SK-N-SH (cell line): ENCODE data around the gene RYR3. TPM values are rescaled to one million over a fixed set of nuclear protein-coding genes. Genes with fewer than 3 reads are reported as not detected.

ENCODE experiments used
- CTCF ChIA-PET: fragments of 300-600, 350-600 bp; formaldehyde crosslinking; extraction: SDS; loops from one replicate; lab custom pipeline; 2021; lab: Yijun Ruan, JAX
- POLR2A ChIA-PET: fragments of 350-600 bp; sonication (Branson Sonifier 250); formaldehyde crosslinking; extraction: SDS; loops from one replicate; lab custom pipeline; 2020; ENCODE audit warnings: antibody characterized with exemption, inconsistent platforms; lab: Yijun Ruan, JAX
- DNase-seq: peaks from one replicate; pipeline ENCODE4 v3.0.0; 2012
- H2AFZ ChIP-seq: fragments of 200-600 bp; sonication (generic); 2 replicates; pipeline ENCODE4 v1.8.1; 2016; ENCODE audit warnings: antibody characterized with exemption, mild to moderate bottlenecking, low read depth
- H3F3A ChIP-seq: fragments of 200-600 bp; sonication (generic); replicated peaks from 2 replicates; pipeline ENCODE3; 2016; ENCODE audit warnings: antibody characterized with exemption, mild to moderate bottlenecking; ENCODE audit not compliant: insufficient read depth
- H3K27ac ChIP-seq, 2 experiments: fragments of 200-500 bp in 1 of 2; fragments of 200-600 bp in 1 of 2; sonication (Bioruptor generic) in 1 of 2; sonication (generic), shearing (Covaris generic) in 1 of 2; 2 replicates each; pipeline versions ENCODE4 v1.5.1 to v1.6.1; 2014 to 2016; ENCODE audit warnings: low read depth in 2 of 2, inconsistent platforms in 1 of 2, low read length in 1 of 2, mild to moderate bottlenecking in 1 of 2, mixed read lengths in 1 of 2
- H3K27me3 ChIP-seq: fragments of 200-600 bp; sonication (generic), shearing (Covaris generic); 2 replicates; pipeline ENCODE4 v1.6.1; 2016; ENCODE audit warnings: mixed run types; ENCODE audit not compliant: insufficient read depth
- H3K36me3 ChIP-seq, 2 experiments: fragments of 200-500 bp in 1 of 2; fragments of 200-600 bp in 1 of 2; sonication (Bioruptor generic) in 1 of 2; sonication (generic) in 1 of 2; replicated peaks in 1 of 2; 2 replicates each; pipeline versions ENCODE3 to v1.5.1; 2014 to 2016; ENCODE audit warnings: low read length in 1 of 2, mild to moderate bottlenecking in 1 of 2; ENCODE audit not compliant: insufficient read depth in 2 of 2, control insufficient read depth in 1 of 2
- H3K4me1 ChIP-seq, 2 experiments: fragments of 200-500 bp in 1 of 2; fragments of 200-600 bp in 1 of 2; sonication (Bioruptor generic) in 1 of 2; sonication (generic), shearing (Covaris generic) in 1 of 2; 2 replicates each; pipeline versions ENCODE4 v1.5.1 to v1.6.1; 2014 to 2016; ENCODE audit warnings: low read depth in 1 of 2, low read length in 1 of 2, mixed run types in 1 of 2; ENCODE audit not compliant: insufficient read depth in 2 of 2, control insufficient read depth in 1 of 2
- H3K4me2 ChIP-seq: fragments of 200-600 bp; sonication (generic), shearing (Covaris generic); 2 replicates; pipeline ENCODE4 v1.6.1; 2017; ENCODE audit warnings: mixed run types
- H3K4me3 ChIP-seq, 2 experiments: fragments of 200-500 bp in 1 of 2; fragments of 200-600 bp in 1 of 2; sonication (Bioruptor generic) in 1 of 2; sonication (generic), shearing (Covaris generic) in 1 of 2; 2 replicates each; pipeline versions ENCODE4 v1.5.1 to v1.8.1; 2014 to 2016; ENCODE audit warnings: low read depth in 2 of 2, inconsistent platforms in 1 of 2, low read length in 1 of 2, mild to moderate bottlenecking in 1 of 2, mixed read lengths in 1 of 2, moderate library complexity in 1 of 2
- H3K79me2 ChIP-seq: fragments of 200-600 bp; sonication (generic); 2 replicates; pipeline ENCODE4 v1.8.1; 2017; ENCODE audit warnings: mild to moderate bottlenecking; ENCODE audit not compliant: insufficient read depth
- H3K9ac ChIP-seq: fragments of 200-600 bp; sonication (generic); 2 replicates; pipeline ENCODE4 v1.6.1; 2017; ENCODE audit warnings: mixed run types
- H3K9me2 ChIP-seq: fragments of 200-600 bp; sonication (generic); 2 replicates; pipeline ENCODE4 v1.6.1; 2017; ENCODE audit warnings: mixed run types
- H3K9me3 ChIP-seq: fragments of 200-600 bp; sonication (generic); 2 replicates; pipeline ENCODE4 v1.6.1; 2017; ENCODE audit warnings: mixed run types, mild to moderate bottlenecking, moderate library complexity
- H4K20me1 ChIP-seq: fragments of 200-600 bp; sonication (generic); 2 replicates; pipeline ENCODE4 v1.6.1; 2017; ENCODE audit warnings: mild to moderate bottlenecking, mixed run types; ENCODE audit not compliant: insufficient read depth
- ELF1 ChIP-seq: IDR thresholded peaks from 2 replicates; pipeline ENCODE4 v1.4.0; 2012
- EZH2phosphoT487 ChIP-seq: fragments of 200-600 bp; sonication (generic); IDR thresholded peaks from 2 replicates; pipeline ENCODE4 v1.6.1; 2017; ENCODE audit warnings: low read depth, mixed run types, mild to moderate bottlenecking, antibody characterized with exemption, moderate library complexity, borderline replicate concordance
- FOSL2 ChIP-seq: IDR thresholded peaks from 2 replicates; pipeline ENCODE4 v1.4.0; 2012; ENCODE audit warnings: low read depth, mild to moderate bottlenecking, moderate library complexity, borderline replicate concordance
- FOXJ3 ChIP-seq: sonication (generic); formaldehyde crosslinking; IDR thresholded peaks from 2 replicates; pipeline ENCODE4 v1.5.1; 2020; ENCODE audit warnings: mild to moderate bottlenecking, missing genetic modification reagents
- FOXM1 ChIP-seq: IDR thresholded peaks from 2 replicates; pipeline ENCODE4 v1.4.0; 2012; ENCODE audit warnings: low read depth, mild to moderate bottlenecking
- JUND ChIP-seq: IDR thresholded peaks from 2 replicates; pipeline ENCODE4 v1.4.0; 2012
- MEF2A ChIP-seq: IDR thresholded peaks from 2 replicates; pipeline ENCODE4 v1.4.0; 2012; ENCODE audit warnings: low read depth, borderline replicate concordance
- NRF1 ChIP-seq: IDR thresholded peaks from 2 replicates; pipeline ENCODE4 v1.6.1; 2012; ENCODE audit warnings: low read depth, mild to moderate bottlenecking, low read length
- POLR2AphosphoS5 ChIP-seq: IDR thresholded peaks from 2 replicates; pipeline ENCODE4 v1.6.1; 2012; ENCODE audit warnings: low read depth, low read length
- RCOR1 ChIP-seq: fragments of 150-350 bp; IDR thresholded peaks from 2 replicates; pipeline ENCODE4 v1.6.1; 2017; ENCODE audit warnings: antibody characterized with exemption, low read length
- RFX5 ChIP-seq: IDR thresholded peaks from 2 replicates; pipeline ENCODE4 v1.6.1; 2012; ENCODE audit warnings: mild to moderate bottlenecking, improper control_type of control experiment, low read length
- SIN3A ChIP-seq: IDR thresholded peaks from 2 replicates; pipeline ENCODE4 v1.6.1; 2012; ENCODE audit warnings: low read depth, mild to moderate bottlenecking, low read length, moderate library complexity, borderline replicate concordance
- SMC3 ChIP-seq: IDR thresholded peaks from 2 replicates; pipeline ENCODE4 v1.6.1; 2012; ENCODE audit warnings: low read depth, low read length, improper control_type of control experiment
- TAF1 ChIP-seq: IDR thresholded peaks from 2 replicates; pipeline ENCODE4 v1.6.1; 2012; ENCODE audit warnings: low read depth, mild to moderate bottlenecking, low read length, moderate library complexity, borderline replicate concordance
- TEAD4 ChIP-seq: IDR thresholded peaks from 2 replicates; pipeline ENCODE4 v1.4.0; 2012; ENCODE audit warnings: mild to moderate bottlenecking, borderline replicate concordance; ENCODE audit not compliant: insufficient read depth
- WGBS: methylation state at CpG from one replicate; pipeline ENCODE4 v1.1.6; 2017; ENCODE audit warnings: low lambda C conversion rate; 5-methylcytosine and 5-hydroxymethylcytosine counted together
- polyA plus RNA-seq, 3 experiments: library from polyadenylated mRNA; depleted of rRNA; stranded (reverse); fragments of >200 nt; gene quantifications; 2 replicates each; pipeline ENCODE4 v1.2.3, GENCODE V29; 2012
- TF ChIP-seq, protein P1 (sequence below): fragments of 150-350 bp; IDR thresholded peaks from 2 replicates; pipeline ENCODE4 v1.6.1; 2016; ENCODE audit warnings: mild to moderate bottlenecking, low read depth, low read length
- TF ChIP-seq, protein P2 (sequence below): IDR thresholded peaks from 2 replicates; pipeline ENCODE4 v1.4.0; 2012; ENCODE audit warnings: low read depth, borderline replicate concordance
- TF ChIP-seq, protein P3 (sequence below): IDR thresholded peaks from 2 replicates; pipeline ENCODE4 v1.4.0; 2012; ENCODE audit warnings: low read depth, borderline replicate concordance

RYR3 gene
- polyA plus RNA-seq, 1 of the 3 experiments (the other 2 are of a cell fraction) = 0.02 TPM

DNA sequence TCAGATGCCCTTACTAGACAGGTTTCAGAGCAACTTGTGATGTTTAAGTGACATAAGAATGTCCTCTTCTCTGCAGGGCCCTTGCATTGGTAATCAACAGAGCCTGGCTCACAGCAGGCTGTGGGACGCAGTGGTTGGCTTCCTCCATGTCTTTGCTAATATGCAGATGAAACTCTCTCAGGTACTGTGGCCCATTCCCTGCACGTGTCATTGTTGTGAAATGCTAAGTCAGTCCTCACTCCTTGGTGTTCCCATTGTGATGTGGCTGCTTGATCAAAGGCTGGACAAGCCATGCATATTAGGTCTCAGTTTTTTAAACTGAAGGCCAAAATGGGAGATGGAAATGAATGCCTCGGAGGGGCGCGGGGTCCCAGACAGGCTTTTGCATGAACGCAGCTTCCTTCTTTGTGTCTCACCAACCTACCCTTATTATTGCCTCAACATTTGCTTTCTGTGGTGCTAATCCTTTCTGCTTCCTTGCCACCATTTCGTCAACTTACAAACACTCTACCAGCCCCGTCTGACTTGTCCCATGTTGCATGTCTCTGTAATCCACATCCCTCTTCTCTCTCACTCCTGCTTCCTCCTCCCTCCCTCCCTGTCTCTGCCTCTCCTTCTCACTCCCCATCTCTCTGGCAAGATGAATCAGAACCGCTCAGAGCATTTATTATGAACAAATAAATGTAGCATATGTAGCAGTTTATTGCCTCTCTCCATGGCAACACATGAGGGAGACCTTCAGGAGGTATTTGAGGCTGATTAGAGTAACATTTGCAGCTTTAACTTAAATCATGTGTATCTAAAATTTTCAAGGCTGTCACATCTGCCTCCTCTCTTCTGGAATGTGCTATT lies 524.4 kb downstream of the RYR3 start:
- H3K27me3 ChIP-seq = no peaks in the 10 kb centered on the region

DNA sequence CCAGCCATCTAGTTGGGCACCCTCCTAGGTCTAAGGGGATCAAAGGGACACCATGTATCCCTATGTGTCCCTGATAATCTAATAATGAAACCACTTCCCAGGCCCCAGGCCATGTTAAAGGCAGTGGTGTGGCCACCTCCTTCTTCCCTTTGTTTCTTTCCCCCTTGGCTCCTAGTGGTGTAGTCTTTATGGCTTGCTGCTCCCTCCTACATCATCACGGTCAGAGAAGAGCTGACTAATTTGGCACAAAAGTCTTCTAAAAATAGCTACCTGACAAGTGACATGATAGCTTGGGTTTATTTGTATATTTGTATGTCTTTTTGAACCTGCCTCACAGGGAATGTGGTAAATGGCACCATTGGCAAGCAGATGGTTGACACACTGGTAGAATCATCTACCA lies 526.5 kb downstream of the RYR3 start:
- WGBS = 59% methylated on average over 1 of the region's 1 CpG
- Histone ChIP-seq H3K4me2 (no peak overlapping the region), H3K9ac (no peak overlapping the region), H2AFZ (no peak overlapping the region), H3K36me3 (no peaks in the 10 kb centered on the region), H3K27me3 (no peaks in the 10 kb centered on the region), H3K4me3 (no peak overlapping the region), H3F3A (no peaks in the 10 kb centered on the region), H3K9me3 (no peaks in the 10 kb centered on the region), H3K27ac (no peak overlapping the region), H3K79me2 (no peaks in the 10 kb centered on the region), H4K20me1 (no peaks in the 10 kb centered on the region), H3K9me2 (no peaks in the 10 kb centered on the region), H3K4me1 (peaks cover 0 to 2% of the 10 kb centered on the region in 2 experiments; a peak in 1 of 4 replicates)
- CTCF ChIA-PET = interaction anchor here (1.0 kb wide), 1 partner anchor 99 kb away, joined by 3 read pairs; no protein-coding TSS in a partner anchor
- no peak for DNase-seq
- TF ChIP-seq, protein P1, sequence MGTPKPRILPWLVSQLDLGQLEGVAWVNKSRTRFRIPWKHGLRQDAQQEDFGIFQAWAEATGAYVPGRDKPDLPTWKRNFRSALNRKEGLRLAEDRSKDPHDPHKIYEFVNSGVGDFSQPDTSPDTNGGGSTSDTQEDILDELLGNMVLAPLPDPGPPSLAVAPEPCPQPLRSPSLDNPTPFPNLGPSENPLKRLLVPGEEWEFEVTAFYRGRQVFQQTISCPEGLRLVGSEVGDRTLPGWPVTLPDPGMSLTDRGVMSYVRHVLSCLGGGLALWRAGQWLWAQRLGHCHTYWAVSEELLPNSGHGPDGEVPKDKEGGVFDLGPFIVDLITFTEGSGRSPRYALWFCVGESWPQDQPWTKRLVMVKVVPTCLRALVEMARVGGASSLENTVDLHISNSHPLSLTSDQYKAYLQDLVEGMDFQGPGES = no peak
- TF ChIP-seq EZH2phosphoT487 (no peak), SMC3 (no peak), NRF1 (no peak), ELF1 (no peak)
- POLR2A ChIA-PET = no interaction called here

More for the DNA sequence above, 524.4 kb downstream of the RYR3 start:
- H3F3A ChIP-seq = no peaks in the 10 kb centered on the region
- WGBS = 58% methylated on average over 9 of the region's 9 CpGs
- no peak overlapping the region for H3K27ac ChIP-seq
- H2AFZ ChIP-seq = no peak overlapping the region
- H3K9ac ChIP-seq = no peak overlapping the region
- no peaks in the 10 kb centered on the region for H3K79me2 ChIP-seq
- DNase-seq = no peak
- H3K9me2 ChIP-seq = no peaks in the 10 kb centered on the region
- H3K9me3 ChIP-seq = no peaks in the 10 kb centered on the region
- no peak overlapping the region for H3K4me2 ChIP-seq
- H3K36me3 ChIP-seq = no peaks in the 10 kb centered on the region
- H3K4me1 ChIP-seq = peaks cover 0 to 2% of the 10 kb centered on the region in 2 experiments; a peak in 1 of 4 replicates
- no peaks in the 10 kb centered on the region for H4K20me1 ChIP-seq
- ChIA-PET CTCF (no interaction called here), POLR2A (no interaction called here)
- no peak for TF ChIP-seq FOXJ3 (CRISPR knock-in tag)
- TF ChIP-seq FOXM1 = no peak
- TF ChIP-seq RFX5 = no peak
- TF ChIP-seq RCOR1 = no peak
- TF ChIP-seq POLR2AphosphoS5 = no peak
- no peak for TF ChIP-seq JUND
- no peak for TF ChIP-seq TAF1
- no peak for TF ChIP-seq EZH2phosphoT487
- TF ChIP-seq, protein P2, sequence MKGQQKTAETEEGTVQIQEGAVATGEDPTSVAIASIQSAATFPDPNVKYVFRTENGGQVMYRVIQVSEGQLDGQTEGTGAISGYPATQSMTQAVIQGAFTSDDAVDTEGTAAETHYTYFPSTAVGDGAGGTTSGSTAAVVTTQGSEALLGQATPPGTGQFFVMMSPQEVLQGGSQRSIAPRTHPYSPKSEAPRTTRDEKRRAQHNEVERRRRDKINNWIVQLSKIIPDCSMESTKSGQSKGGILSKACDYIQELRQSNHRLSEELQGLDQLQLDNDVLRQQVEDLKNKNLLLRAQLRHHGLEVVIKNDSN = no peak
- no peak for TF ChIP-seq FOSL2
- TF ChIP-seq TEAD4 = no peak
- TF ChIP-seq SIN3A = no peak
- TF ChIP-seq, protein P3, sequence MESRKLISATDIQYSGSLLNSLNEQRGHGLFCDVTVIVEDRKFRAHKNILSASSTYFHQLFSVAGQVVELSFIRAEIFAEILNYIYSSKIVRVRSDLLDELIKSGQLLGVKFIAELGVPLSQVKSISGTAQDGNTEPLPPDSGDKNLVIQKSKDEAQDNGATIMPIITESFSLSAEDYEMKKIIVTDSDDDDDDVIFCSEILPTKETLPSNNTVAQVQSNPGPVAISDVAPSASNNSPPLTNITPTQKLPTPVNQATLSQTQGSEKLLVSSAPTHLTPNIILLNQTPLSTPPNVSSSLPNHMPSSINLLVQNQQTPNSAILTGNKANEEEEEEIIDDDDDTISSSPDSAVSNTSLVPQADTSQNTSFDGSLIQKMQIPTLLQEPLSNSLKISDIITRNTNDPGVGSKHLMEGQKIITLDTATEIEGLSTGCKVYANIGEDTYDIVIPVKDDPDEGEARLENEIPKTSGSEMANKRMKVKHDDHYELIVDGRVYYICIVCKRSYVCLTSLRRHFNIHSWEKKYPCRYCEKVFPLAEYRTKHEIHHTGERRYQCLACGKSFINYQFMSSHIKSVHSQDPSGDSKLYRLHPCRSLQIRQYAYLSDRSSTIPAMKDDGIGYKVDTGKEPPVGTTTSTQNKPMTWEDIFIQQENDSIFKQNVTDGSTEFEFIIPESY = no peak
- no peak for TF ChIP-seq MEF2A
- H3K4me3 ChIP-seq = no peak overlapping the region
